ENCODE data around the gene TP53INP2.
A peak's percentile ranks its signal among the peaks of the same experiment; 100 is the strongest.
"Not testable (repeated sequence)": the region's sequence is repeated elsewhere in the genome, so short reads cannot be mapped to it uniquely, and the experiment has no call there.

Gene TP53INP2

GRCh38 chr20:34705397-34706301 is 1.5 kb downstream of the TP53INP2 start:
- DNase-seq (ENCODE audit: low read depth in 2 of 2) = no peak

DNA sequence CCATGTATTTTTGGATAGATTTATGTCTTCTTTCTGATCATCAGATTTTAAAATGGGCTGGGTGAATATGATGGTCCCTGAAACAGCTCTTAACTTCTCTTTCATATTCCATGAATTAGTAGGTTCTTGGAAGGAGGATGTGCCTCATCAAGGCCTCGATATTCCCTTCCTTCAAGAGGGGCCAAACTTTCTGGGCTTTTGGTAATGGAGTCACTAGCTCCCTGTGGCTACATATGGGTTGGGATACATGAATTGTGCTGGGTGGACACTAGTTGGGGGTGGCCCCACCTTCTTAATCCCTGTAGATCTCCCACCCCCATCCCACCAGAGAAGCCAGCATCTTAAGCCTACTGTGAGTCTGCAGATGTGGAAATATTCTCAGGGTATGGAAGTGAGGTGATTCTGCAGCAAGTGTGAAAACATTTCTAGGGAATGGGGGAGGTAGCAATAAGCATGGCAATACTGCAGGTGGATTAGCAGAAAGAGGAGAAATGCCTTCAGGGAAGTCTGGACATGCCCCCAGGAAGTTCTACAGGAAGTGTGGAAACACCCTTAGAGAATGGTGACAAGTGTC is 2.2 kb downstream of the TP53INP2 start:
- no peak for DNase-seq (ENCODE audit: low read depth in 2 of 2)

DNA sequence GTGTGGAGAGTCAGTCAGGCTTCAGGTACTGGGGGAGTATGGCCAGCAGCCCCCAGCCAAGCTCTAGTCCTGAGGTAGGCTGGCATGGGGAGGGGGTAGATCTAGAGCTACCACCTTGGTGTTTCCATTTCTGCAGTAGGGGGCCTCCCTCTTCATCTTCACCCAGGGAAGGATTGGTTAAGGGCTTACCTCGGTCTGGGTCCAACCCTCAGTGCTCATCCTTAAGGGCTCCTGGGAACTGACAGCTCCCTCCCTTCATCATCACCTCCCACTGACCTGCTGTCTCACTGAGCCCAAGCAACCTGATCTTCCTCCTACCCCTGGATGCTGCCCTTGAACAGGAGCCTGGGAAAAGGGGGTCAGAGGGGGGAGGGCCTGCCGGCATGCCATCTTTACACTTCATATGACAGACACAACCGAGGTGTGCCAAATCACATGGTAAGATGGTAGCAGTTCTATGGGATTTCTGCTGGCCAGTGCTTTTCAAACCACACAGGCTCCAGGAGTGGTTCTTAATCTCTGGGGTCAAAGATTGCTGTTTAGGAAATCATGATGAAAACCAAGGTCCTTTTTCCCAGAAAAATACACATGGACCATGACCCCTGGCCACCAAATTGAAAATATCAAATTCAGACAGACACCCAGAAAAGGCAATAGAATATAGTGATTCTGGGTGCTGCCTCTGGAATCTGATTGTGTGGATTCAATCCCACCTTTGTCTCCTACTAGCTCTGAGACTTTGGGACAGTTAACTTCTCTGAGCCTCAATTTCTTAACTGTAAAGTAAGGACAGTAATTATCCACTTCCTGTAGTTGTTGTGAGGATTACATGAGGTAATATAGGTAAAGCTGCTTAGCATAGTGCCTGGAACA is 3.0 kb downstream of the TP53INP2 start:
- DNase-seq (ENCODE audit: low read depth in 2 of 2) = no peak

- peak in 1 of 2 donors; percentile 22 for DNase-seq (ENCODE audit: low read depth in 2 of 2)
Observed at GRCh38 chr20:34708621-34709043, 4.5 kb downstream of the TP53INP2 start.

- peak; percentile 51 to 58 for DNase-seq (ENCODE audit: low read depth in 2 of 2)
Observed at GRCh38 chr20:34709044-34709830, 5.1 kb downstream of the TP53INP2 start.

- peak; percentile 38 to 47 for DNase-seq (ENCODE audit: low read depth in 2 of 2)
Observed at GRCh38 chr20:34709831-34710567, 5.9 kb downstream of the TP53INP2 start.

DNA sequence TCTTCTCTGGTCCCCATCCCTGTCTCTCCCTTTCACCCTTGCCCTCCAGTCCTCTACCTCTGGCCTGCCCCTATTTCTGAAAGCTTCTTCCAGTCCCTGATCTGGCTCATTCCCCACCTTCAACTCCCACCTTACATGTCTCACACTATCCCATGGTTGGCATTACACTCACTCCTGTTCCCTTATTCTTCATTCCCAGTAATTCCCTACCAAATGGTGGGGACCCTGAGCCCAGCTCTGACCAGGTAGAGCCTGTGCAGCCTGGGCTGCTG is 6.4 kb downstream of the TP53INP2 start:
- no peak for DNase-seq (ENCODE audit: low read depth in 2 of 2)

GRCh38 chr20:34710861-34711574 is 6.9 kb downstream of the TP53INP2 start:
- no peak for DNase-seq (ENCODE audit: low read depth in 2 of 2)

GRCh38 chr20:34711813-34712430 is 7.8 kb downstream of the TP53INP2 start:
- DNase-seq (ENCODE audit: low read depth in 2 of 2) = no peak

DNA sequence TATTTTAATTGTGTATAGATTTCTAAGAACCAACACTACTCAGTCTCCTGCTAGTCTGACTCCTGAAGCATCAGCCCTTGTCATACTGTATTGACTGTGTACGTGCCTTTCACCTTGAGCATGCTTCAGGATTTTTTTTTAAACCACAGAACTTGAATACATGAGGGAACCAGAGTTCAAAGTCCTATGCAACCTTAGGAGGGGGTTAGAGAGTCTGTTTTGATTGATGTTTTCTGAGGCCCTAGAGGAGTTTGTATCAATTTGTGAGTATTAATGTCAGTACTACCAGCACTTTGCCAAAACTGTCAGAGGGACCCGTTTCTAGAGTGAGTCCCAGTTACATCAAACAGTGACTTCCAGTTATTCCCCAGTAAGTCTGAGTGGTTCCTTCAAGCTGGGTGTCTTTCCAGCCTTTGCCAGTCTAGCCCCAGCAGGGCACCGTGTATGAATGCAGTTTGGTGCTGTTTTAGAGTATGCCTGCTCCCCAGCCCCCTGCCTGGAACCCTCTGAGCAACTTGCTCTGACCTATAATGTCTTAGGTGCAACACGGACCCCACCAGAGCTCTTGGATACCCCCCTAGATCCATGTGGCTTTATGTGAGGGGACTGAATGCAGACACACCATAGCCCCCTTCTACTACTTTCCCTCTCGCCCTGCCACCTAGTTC is 8.5 kb downstream of the TP53INP2 start:
- no peak for DNase-seq (ENCODE audit: low read depth in 2 of 2)

- DNase-seq (ENCODE audit: low read depth in 2 of 2) = no peak
Observed at GRCh38 chr20:34713194-34713943, 9.2 kb downstream of the TP53INP2 start.

- not testable (repeated sequence) for DNase-seq (ENCODE audit: low read depth in 2 of 2)
Observed at GRCh38 chr20:34713944-34714515, 9.9 kb downstream of the TP53INP2 start.

GRCh38 chr20:34715384-34715783 is 11.2 kb downstream of the TP53INP2 start:
- no peak for DNase-seq (ENCODE audit: low read depth in 2 of 2)

GRCh38 chr20:34716921-34717229 is 12.7 kb downstream of the TP53INP2 start:
- DNase-seq (ENCODE audit: low read depth in 2 of 2) = no peak

GRCh38 chr20:34717230-34718095 is 13.3 kb downstream of the TP53INP2 start:
- no peak for DNase-seq (ENCODE audit: low read depth in 2 of 2)

DNA sequence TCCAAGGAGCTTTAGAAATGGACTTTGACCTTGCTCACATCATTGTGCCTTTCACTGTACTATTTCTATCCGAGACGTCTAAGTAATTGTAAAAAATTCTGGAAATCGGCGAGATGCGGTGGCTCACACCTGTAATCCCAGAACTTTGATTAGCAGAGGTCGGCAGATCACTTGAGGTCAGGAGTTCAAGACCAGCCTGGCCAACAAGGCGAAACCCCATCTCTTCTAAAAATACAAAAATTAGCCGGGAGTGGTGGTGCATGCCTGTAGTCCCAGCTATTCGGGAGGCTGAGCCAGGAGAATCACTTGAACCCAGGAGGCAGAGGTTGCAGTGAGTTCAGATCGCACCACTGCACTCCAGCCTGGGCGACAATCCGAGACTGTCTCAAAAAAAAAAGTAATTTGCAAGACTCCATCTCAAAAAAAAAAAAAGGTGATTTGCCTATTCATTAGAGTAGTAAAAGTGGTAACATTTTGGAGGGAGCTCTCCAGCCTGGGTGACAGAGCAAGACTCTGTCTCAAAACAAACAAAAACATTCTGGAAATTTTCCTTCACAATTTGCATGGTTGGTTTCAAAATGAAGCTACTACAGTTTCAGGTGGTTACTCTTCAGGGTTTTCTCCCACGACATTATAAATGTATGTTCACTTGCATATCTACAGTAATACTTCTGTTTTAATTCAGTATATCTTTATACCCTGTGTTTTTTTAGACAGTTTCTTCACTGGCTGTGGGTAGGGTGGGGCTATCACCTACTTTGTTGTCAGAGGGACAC is 15.3 kb downstream of the TP53INP2 start:
- not testable (repeated sequence) for DNase-seq (ENCODE audit: low read depth in 2 of 2)

DNA sequence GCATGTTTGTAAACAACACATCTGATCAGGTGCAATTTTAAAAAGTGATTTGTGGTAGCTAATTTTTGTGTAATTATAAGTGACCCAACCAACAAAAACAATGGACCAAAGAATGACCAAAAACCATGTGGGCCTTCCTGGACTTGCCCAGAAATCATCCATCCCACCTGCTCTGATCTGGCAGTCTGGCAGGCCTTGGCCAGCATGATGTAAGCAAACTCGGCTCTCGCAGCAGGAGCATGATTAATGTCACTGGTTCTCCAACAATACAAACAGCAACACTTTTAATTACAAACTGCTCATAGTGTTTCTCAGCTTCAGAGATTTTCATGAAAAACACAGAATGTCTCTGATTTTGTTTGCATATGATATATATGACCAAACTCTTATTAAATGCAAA is 16.1 kb downstream of the TP53INP2 start:
- DNase-seq (ENCODE audit: low read depth in 2 of 2) = no peak

All from activated CD8-positive, alpha-beta memory T cell treated with anti-CD3 and anti-CD28 coated beads for 4 hours (primary cell).